Mesendoderm (in vitro differentiated cells): ENCODE results near the gene OR6J1.
A peak's percentile ranks its signal among the peaks of the same experiment; 100 is the strongest.

Source experiments
- DNase-seq: peaks from one replicate; pipeline ENCODE4 v3.0.0; 2013
- H2AK5ac ChIP-seq: 2 replicates; pipeline ENCODE4 v1.6.1; 2013; ENCODE audit warnings: low read length, inconsistent platforms
- H2BK120ac ChIP-seq: 2 replicates; pipeline ENCODE4 v1.6.1; 2013; ENCODE audit warnings: low read depth, mild to moderate bottlenecking, low read length, moderate library complexity, mixed read lengths
- H2BK15ac ChIP-seq: replicated peaks from 2 replicates; pipeline ENCODE4 v1.6.1; 2013; ENCODE audit warnings: low read depth, mild to moderate bottlenecking, moderate library complexity
- H2BK5ac ChIP-seq: 2 replicates; pipeline ENCODE4 v1.6.1; 2013; ENCODE audit warnings: low read length, inconsistent platforms
- H3K18ac ChIP-seq: 2 replicates; pipeline ENCODE4 v1.6.1; 2013; ENCODE audit warnings: mild to moderate bottlenecking, low read length, mixed read lengths
- H3K23ac ChIP-seq: one replicate; pipeline ENCODE4 v1.6.1; 2013; ENCODE audit warnings: low read length
- H3K27ac ChIP-seq: 2 replicates; pipeline ENCODE4 v1.5.1; 2013; ENCODE audit warnings: low read depth, mild to moderate bottlenecking, inconsistent platforms, low read length, moderate library complexity
- H3K27me3 ChIP-seq: 2 replicates; pipeline ENCODE4 v1.6.1; 2013; ENCODE audit warnings: low read length, control low read depth, mild to moderate bottlenecking, inconsistent platforms; ENCODE audit not compliant: insufficient read depth, poor library complexity
- H3K36me3 ChIP-seq: 2 replicates; pipeline ENCODE4 v1.6.1; 2013; ENCODE audit warnings: low read length, inconsistent platforms; ENCODE audit not compliant: control insufficient read depth, insufficient read depth
- H3K4ac ChIP-seq: one replicate; pipeline ENCODE4 v1.6.1; 2013; ENCODE audit warnings: low read depth, mild to moderate bottlenecking, low read length, moderate library complexity
- H3K4me1 ChIP-seq: 2 replicates; pipeline ENCODE4 v1.6.1; 2013; ENCODE audit warnings: low read depth, low read length, inconsistent platforms; ENCODE audit not compliant: control insufficient read depth
- H3K4me2 ChIP-seq: 2 replicates; pipeline ENCODE4 v1.6.1; 2013; ENCODE audit warnings: low read length
- H3K4me3 ChIP-seq: 2 replicates; pipeline ENCODE4 v1.5.1; 2013; ENCODE audit warnings: mild to moderate bottlenecking, low read length
- H3K56ac ChIP-seq: one replicate; pipeline ENCODE4 v1.6.1; 2013; ENCODE audit warnings: low read length
- H3K79me1 ChIP-seq: 2 replicates; pipeline ENCODE4 v1.6.1; 2013; ENCODE audit warnings: low read length, inconsistent platforms
- H3K79me2 ChIP-seq: 2 replicates; pipeline ENCODE4 v1.6.1; 2013; ENCODE audit warnings: mild to moderate bottlenecking, low read length; ENCODE audit not compliant: control insufficient read depth, insufficient read depth
- H3K9ac ChIP-seq: 2 replicates; pipeline ENCODE4 v1.6.1; 2013; ENCODE audit warnings: low read length, inconsistent platforms
- H4K5ac ChIP-seq: one replicate; pipeline ENCODE4 v1.6.1; 2013; ENCODE audit warnings: low read length
- H4K8ac ChIP-seq: one replicate; pipeline ENCODE4 v1.6.1; 2013; ENCODE audit warnings: low read depth, mild to moderate bottlenecking, control low read depth, low read length, moderate library complexity
- WGBS: extraction: QIAGEN DNeasy Blood & Tissue Kit; methylation state at CpG from one replicate; pipeline ENCODE4 v1.1.7; 2013; ENCODE audit warnings: low lambda C conversion rate, missing lambda C conversion rate; ENCODE audit not compliant: insufficient coverage; ENCODE audit errors: extremely low coverage; 5-methylcytosine and 5-hydroxymethylcytosine counted together

Gene OR6J1

DNA sequence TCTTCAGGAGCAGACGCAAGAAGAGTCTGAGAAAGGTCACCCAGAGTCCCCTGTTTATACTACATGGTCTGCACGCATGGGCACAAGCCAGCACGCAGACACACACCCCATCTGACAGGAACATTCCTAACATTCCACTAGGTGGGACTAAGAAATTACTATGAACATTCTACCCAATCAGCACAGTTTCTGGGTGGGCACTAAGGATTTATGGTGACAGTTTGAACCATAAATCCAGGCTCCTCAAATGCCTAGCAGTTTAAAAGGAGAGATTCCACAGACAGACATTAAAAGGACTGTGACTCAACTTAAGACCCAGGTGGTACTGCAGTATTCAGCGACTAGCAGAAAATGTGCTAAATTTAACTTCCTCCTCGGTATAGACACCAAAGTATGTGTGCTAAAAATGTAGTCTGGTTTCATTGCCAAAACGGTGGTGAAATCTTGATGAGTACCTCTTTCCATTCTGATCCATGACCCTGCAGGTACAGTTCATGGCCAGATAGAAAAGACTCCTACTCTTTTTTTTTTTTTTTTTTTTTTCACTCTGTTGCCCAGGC lies 29.8 kb downstream of the OR6J1 start:
- Histone ChIP-seq H4K8ac (no peak overlapping the region), H3K27me3 (no peaks in the 10 kb centered on the region), H3K4me2 (no peak overlapping the region), H2BK5ac (no peak overlapping the region), H2BK15ac (no peak overlapping the region), H3K79me2 (no peaks in the 10 kb centered on the region), H2BK120ac (no peak overlapping the region), H3K36me3 (peaks cover 3% of the 10 kb centered on the region), H3K56ac (no peak overlapping the region), H4K5ac (no peak overlapping the region), H3K18ac (no peak overlapping the region), H3K4me1 (no peaks in the 10 kb centered on the region), H3K4me3 (no peak overlapping the region), H3K4ac (no peak overlapping the region), H3K23ac (no peak overlapping the region), H3K79me1 (no peaks in the 10 kb centered on the region), H3K9ac (no peak overlapping the region), H2AK5ac (no peak overlapping the region), H3K27ac (peak overlapping the region; percentile 45)
- peak; percentile 88 for DNase-seq
- WGBS = no CpG with 5 or more reads among the region's 6 CpGs

- Histone ChIP-seq H3K27ac (peak overlapping the region; percentile 45), H3K36me3 (peaks cover 3% of the 10 kb centered on the region), H3K9ac (no peak overlapping the region), H3K4ac (no peak overlapping the region), H2BK5ac (no peak overlapping the region), H4K5ac (no peak overlapping the region), H3K4me3 (no peak overlapping the region), H4K8ac (no peak overlapping the region), H3K23ac (no peak overlapping the region), H2BK120ac (no peak overlapping the region), H3K4me1 (no peaks in the 10 kb centered on the region), H2BK15ac (no peak overlapping the region), H3K27me3 (no peaks in the 10 kb centered on the region), H3K79me1 (no peaks in the 10 kb centered on the region), H3K4me2 (no peak overlapping the region), H3K79me2 (no peaks in the 10 kb centered on the region), H3K56ac (no peak overlapping the region), H3K18ac (no peak overlapping the region), H2AK5ac (no peak overlapping the region)
- no peak for DNase-seq
- WGBS = no CpG with 5 or more reads among the region's 3 CpGs
Measured at GRCh38 chr14:22613736-22614239, 30.4 kb downstream of the OR6J1 start.

DNA sequence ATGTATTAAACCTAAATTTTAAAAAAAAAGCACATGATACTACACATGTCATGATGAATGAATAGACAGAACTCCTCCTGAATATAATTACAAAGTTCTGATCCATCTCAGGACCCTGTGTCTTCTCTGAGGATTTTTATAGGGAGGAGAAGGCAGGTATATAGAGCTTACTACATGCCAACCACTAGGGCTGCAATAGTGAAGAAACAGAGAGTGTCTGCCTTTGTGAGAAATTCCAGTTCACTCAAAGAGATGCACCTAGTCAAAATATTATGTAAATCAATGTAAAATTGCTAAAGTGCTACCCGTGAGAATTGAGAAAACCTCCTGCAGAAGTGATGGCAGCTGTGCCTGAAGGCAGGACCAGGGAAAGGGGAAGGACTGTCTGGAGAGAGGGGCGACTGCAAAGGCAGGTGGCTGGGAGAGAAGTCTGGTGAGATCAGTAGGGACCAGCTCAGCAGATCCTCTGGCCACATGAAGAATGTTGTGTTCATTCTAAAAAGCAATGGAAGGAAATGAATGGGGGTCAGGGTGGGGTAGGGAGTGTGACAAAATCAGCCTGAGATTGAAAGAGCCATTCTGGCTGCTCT lies 31.0 kb downstream of the OR6J1 start:
- DNase-seq = no peak
- Histone ChIP-seq H3K9ac (no peak overlapping the region), H3K18ac (no peak overlapping the region), H3K23ac (no peak overlapping the region), H3K4me2 (no peak overlapping the region), H3K56ac (no peak overlapping the region), H3K27ac (no peak overlapping the region), H3K79me2 (no peaks in the 10 kb centered on the region), H3K27me3 (no peaks in the 10 kb centered on the region), H2BK120ac (no peak overlapping the region), H3K79me1 (no peaks in the 10 kb centered on the region), H4K8ac (no peak overlapping the region), H3K4me3 (no peak overlapping the region), H4K5ac (no peak overlapping the region), H2BK5ac (no peak overlapping the region), H3K36me3 (peaks cover 3% of the 10 kb centered on the region), H2AK5ac (no peak overlapping the region), H3K4me1 (no peaks in the 10 kb centered on the region), H3K4ac (no peak overlapping the region), H2BK15ac (no peak overlapping the region)
- WGBS = no CpG with 5 or more reads among the region's 2 CpGs

DNA sequence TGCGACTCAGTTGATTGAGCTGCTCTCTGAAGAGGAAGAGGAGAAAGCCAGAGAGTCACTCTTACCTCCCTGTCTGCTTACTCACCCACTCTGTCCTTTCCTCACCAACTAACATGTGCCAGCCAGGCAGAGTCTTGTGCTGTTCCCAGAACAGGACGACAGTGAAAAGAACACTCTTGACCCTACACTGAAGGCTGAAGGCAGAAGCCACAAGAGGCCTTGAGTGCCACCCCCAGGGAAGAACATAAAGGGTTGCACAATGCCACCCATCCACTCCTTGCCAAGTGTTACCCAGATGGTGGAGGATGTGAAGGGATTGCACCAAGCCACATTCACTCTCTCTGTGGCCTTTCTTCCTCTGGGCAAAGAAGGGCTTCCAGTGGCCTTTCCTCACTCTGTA lies 33.2 kb downstream of the OR6J1 start:
- DNase-seq = no peak
- no peak overlapping the region for H3K4me3 ChIP-seq
- no peaks in the 10 kb centered on the region for H3K79me2 ChIP-seq
- no peak overlapping the region for H2BK15ac ChIP-seq
- H3K56ac ChIP-seq = no peak overlapping the region
- no peak overlapping the region for H3K27ac ChIP-seq
- H4K8ac ChIP-seq = no peak overlapping the region
- no peak overlapping the region for H3K4ac ChIP-seq
- WGBS = no CpG with 5 or more reads among the region's 2 CpGs
- no peaks in the 10 kb centered on the region for H3K4me1 ChIP-seq
- H3K18ac ChIP-seq = no peak overlapping the region
- H3K23ac ChIP-seq = no peak overlapping the region
- H3K4me2 ChIP-seq = no peak overlapping the region
- H4K5ac ChIP-seq = no peak overlapping the region
- no peak overlapping the region for H2BK5ac ChIP-seq
- H3K79me1 ChIP-seq = no peaks in the 10 kb centered on the region
- H3K36me3 ChIP-seq = peaks cover 5% of the 10 kb centered on the region
- no peak overlapping the region for H3K9ac ChIP-seq
- no peak overlapping the region for H2BK120ac ChIP-seq
- no peaks in the 10 kb centered on the region for H3K27me3 ChIP-seq
- no peak overlapping the region for H2AK5ac ChIP-seq

DNA sequence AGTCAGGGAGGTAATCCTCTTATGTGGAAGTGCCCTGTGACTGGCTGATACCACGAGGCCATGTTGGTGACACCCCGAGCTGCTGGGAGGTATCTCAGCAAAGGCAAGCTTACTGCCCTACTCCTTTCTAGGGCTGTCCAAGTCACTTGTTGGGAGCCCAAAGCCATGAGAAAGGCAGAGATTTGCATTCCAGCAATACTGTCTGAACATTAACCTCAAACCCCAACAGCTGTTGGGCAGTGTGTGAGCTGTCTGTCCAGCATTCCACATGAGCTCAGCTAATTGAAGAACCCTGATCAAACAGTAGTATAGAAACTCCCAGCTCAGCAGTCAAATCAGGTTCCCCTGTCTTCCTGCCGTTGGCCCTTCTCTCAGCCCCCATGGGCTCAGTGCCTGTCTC lies 36.9 kb downstream of the OR6J1 start:
- H3K79me1 ChIP-seq = no peaks in the 10 kb centered on the region
- H4K5ac ChIP-seq = no peak overlapping the region
- H3K18ac ChIP-seq = no peak overlapping the region
- H3K79me2 ChIP-seq = no peaks in the 10 kb centered on the region
- no peak overlapping the region for H3K4ac ChIP-seq
- DNase-seq = no peak
- no peak overlapping the region for H2BK15ac ChIP-seq
- no peak overlapping the region for H3K56ac ChIP-seq
- no peak overlapping the region for H4K8ac ChIP-seq
- H3K27ac ChIP-seq = no peak overlapping the region
- H3K23ac ChIP-seq = no peak overlapping the region
- H2BK120ac ChIP-seq = no peak overlapping the region
- H2AK5ac ChIP-seq = no peak overlapping the region
- H3K27me3 ChIP-seq = no peaks in the 10 kb centered on the region
- no peak overlapping the region for H3K9ac ChIP-seq
- H2BK5ac ChIP-seq = no peak overlapping the region
- H3K4me1 ChIP-seq = no peaks in the 10 kb centered on the region
- H3K36me3 ChIP-seq = peaks cover 13% of the 10 kb centered on the region
- no peak overlapping the region for H3K4me2 ChIP-seq
- WGBS = no CpG with 5 or more reads among the region's 3 CpGs
- no peak overlapping the region for H3K4me3 ChIP-seq

DNA sequence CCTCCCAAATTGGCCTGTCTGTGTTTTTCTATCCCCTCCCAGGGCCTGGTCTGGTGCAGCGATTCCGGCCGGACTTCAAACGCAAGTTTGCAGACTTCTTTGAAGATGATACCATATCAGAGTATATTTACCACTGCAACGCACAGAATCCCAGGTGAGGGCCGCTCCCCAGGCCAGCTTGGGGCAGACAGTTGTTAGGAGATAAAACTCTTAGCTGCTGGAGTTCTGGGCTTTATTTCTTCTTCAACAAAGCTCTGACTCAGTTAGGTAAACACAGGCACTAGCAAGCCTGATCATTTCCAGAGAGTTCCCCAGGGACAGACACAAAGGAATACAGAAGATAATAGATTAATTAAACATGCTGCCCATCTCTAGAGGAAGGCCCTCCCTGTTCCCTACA lies 37.8 kb downstream of the OR6J1 start:
- Histone ChIP-seq H3K4me1 (no peaks in the 10 kb centered on the region), H2AK5ac (no peak overlapping the region), H4K5ac (no peak overlapping the region), H3K23ac (no peak overlapping the region), H3K79me1 (no peaks in the 10 kb centered on the region), H3K4me2 (no peak overlapping the region), H3K18ac (no peak overlapping the region), H3K9ac (no peak overlapping the region), H2BK15ac (no peak overlapping the region), H3K79me2 (no peaks in the 10 kb centered on the region), H3K4ac (no peak overlapping the region), H4K8ac (no peak overlapping the region), H2BK120ac (no peak overlapping the region), H3K36me3 (peaks cover 18% of the 10 kb centered on the region), H2BK5ac (no peak overlapping the region), H3K27ac (peak overlapping the region; percentile 52), H3K4me3 (no peak overlapping the region), H3K56ac (no peak overlapping the region), H3K27me3 (no peaks in the 10 kb centered on the region)
- DNase-seq = no peak
- WGBS = no CpG with 5 or more reads among the region's 6 CpGs
